ENCODE results near the gene EPHB2. TPM values are rescaled to one million over a fixed set of nuclear protein-coding genes. Genes with fewer than 3 reads are reported as not detected.

The EPHB2 gene
- total and polyA plus RNA-seq, 3 experiments from 2014 or later, result 0.22 to 0.33 TPM; not detected in 1

DNA sequence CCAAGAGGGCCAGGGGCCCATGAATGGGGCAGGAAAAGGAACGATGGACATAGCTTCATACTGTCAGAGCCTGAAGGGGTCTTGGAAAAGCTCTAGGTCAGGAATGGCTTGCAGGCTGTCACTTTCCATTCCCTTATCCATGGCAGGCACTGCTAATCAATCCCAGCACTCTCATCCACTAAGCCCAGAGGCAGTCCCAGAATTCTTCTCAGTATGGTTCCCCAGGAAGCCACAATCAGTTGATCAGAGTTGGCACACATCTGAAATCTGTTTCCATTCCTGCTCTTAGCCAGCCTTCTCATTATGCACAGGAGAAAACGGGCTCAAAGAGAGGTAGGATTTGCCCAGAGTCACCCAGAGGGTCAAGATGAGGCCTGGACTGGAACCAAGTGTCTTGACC lies 196.3 kb downstream of the EPHB2 start:
- H3K27ac Mint-ChIP-seq, result peak overlapping the region in 1 of 8 donors; percentile 48
- no peak for DNase-seq
- Histone ChIP-seq H3K4me1 (ENCODE audit: insufficient read depth, low read length) (no peaks in the 10 kb centered on the region), H3K27me3 (ENCODE audit: insufficient read depth, low read length, poor library complexity, severe bottlenecking) (no peaks in the 10 kb centered on the region), H3K9me3 (ENCODE audit: low read length) (no peaks in the 10 kb centered on the region), H3K27ac (ENCODE audit: low read depth, low read length) (no peak overlapping the region), H3K4me3 (ENCODE audit: low read length) (no peak overlapping the region), H3K36me3 (ENCODE audit: insufficient read depth, low read length) (no peaks in the 10 kb centered on the region)
- ChIA-PET CTCF (no interaction called here), POLR2A (no interaction called here)
- no peak overlapping the region for H3K4me3 Mint-ChIP-seq
- H3K36me3 Mint-ChIP-seq, result no peaks in the 10 kb centered on the region
- H3K4me1 Mint-ChIP-seq, result no peaks in the 10 kb centered on the region
- H3K27me3 Mint-ChIP-seq, result peaks cover 6 to 14% of the 10 kb centered on the region in 2 donors
- H3K9me3 Mint-ChIP-seq, result no peaks in the 10 kb centered on the region

DNA sequence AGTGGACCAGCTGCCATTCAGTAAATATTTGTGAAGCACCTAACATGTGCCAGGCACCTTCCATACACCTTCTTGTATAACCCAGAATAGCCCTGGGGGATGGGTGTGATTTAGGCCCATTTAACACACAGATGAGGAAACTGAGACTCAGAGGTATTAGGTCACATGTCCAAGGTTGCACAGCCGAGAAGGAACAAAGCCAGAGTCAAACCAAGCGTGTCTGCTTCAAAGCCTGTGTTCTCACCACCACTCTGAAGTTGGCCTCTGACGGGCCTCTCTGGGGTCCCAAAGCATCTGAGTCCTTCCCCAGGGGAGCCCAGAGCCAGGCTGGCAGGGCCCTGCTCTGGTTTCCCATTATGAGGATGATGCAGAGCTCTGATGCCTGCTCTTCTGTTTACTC lies 196.9 kb downstream of the EPHB2 start:
- Histone ChIP-seq H3K27me3 (ENCODE audit: insufficient read depth, low read length, poor library complexity, severe bottlenecking) (no peaks in the 10 kb centered on the region), H3K9me3 (ENCODE audit: low read length) (no peaks in the 10 kb centered on the region), H3K4me1 (ENCODE audit: insufficient read depth, low read length) (no peaks in the 10 kb centered on the region), H3K4me3 (ENCODE audit: low read length) (no peak overlapping the region), H3K36me3 (ENCODE audit: insufficient read depth, low read length) (no peaks in the 10 kb centered on the region), H3K27ac (ENCODE audit: low read depth, low read length) (no peak overlapping the region)
- ChIA-PET POLR2A (no interaction called here), CTCF (no interaction called here)
- no peak for DNase-seq
- no peaks in the 10 kb centered on the region for H3K36me3 Mint-ChIP-seq
- H3K4me3 Mint-ChIP-seq, result no peak overlapping the region
- H3K27ac Mint-ChIP-seq, result no peak overlapping the region
- H3K9me3 Mint-ChIP-seq, result no peaks in the 10 kb centered on the region
- no peaks in the 10 kb centered on the region for H3K4me1 Mint-ChIP-seq
- H3K27me3 Mint-ChIP-seq, result peaks cover 6 to 11% of the 10 kb centered on the region in 2 donors

DNA sequence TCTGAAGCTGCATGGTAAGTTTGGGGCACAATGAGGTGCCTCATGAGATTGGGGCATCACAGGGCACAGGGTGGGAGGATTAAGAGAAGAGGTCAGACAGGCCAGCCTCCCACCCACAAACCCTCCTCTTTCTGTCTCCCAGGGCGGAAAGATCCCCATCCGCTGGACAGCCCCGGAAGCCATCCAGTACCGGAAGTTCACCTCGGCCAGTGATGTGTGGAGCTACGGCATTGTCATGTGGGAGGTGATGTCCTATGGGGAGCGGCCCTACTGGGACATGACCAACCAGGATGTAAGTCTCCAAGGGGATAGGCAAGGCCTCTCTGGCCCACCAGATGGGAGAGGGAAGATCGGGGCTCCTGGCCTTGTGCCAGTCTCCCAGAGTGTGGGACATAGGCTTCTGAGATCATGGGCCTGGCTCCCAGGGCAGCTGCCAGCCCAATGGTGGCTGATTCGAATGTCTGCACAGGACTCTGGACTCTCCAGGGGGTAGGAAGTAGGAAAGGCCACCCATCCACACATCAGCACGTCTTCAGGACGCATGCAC lies 198.3 kb downstream of the EPHB2 start:
- Mint-ChIP-seq H3K9me3 (no peaks in the 10 kb centered on the region), H3K4me1 (no peaks in the 10 kb centered on the region), H3K27ac (no peak overlapping the region), H3K27me3 (peaks cover 6 to 9% of the 10 kb centered on the region in 2 donors), H3K36me3 (no peaks in the 10 kb centered on the region), H3K4me3 (no peak overlapping the region)
- H3K4me3 ChIP-seq (ENCODE audit: low read length), result no peak overlapping the region
- H3K27me3 ChIP-seq (ENCODE audit: insufficient read depth, low read length, poor library complexity, severe bottlenecking), result no peaks in the 10 kb centered on the region
- no peaks in the 10 kb centered on the region for H3K9me3 ChIP-seq (ENCODE audit: low read length)
- ChIA-PET CTCF (no interaction called here), POLR2A (no interaction called here)
- H3K27ac ChIP-seq (ENCODE audit: low read depth, low read length), result no peak overlapping the region
- DNase-seq, result no peak
- no peaks in the 10 kb centered on the region for H3K4me1 ChIP-seq (ENCODE audit: insufficient read depth, low read length)
- H3K36me3 ChIP-seq (ENCODE audit: insufficient read depth, low read length), result no peaks in the 10 kb centered on the region

GRCh38 chr1:22910286-22910685 lies 199.6 kb downstream of the EPHB2 start:
- Histone ChIP-seq H3K27me3 (ENCODE audit: insufficient read depth, low read length, poor library complexity, severe bottlenecking) (no peaks in the 10 kb centered on the region), H3K9me3 (ENCODE audit: low read length) (no peaks in the 10 kb centered on the region), H3K36me3 (ENCODE audit: insufficient read depth, low read length) (no peaks in the 10 kb centered on the region), H3K27ac (ENCODE audit: low read depth, low read length) (no peak overlapping the region), H3K4me3 (ENCODE audit: low read length) (no peak overlapping the region), H3K4me1 (ENCODE audit: insufficient read depth, low read length) (no peaks in the 10 kb centered on the region)
- DNase-seq, result no peak
- POLR2A ChIA-PET, result no interaction called here
- no peaks in the 10 kb centered on the region for H3K36me3 Mint-ChIP-seq
- H3K4me1 Mint-ChIP-seq, result no peaks in the 10 kb centered on the region
- no peak overlapping the region for H3K27ac Mint-ChIP-seq
- no peaks in the 10 kb centered on the region for H3K9me3 Mint-ChIP-seq
- H3K27me3 Mint-ChIP-seq, result peaks cover 10 to 13% of the 10 kb centered on the region in 2 donors
- CTCF ChIA-PET, result no interaction called here
- H3K4me3 Mint-ChIP-seq, result no peak overlapping the region

DNA sequence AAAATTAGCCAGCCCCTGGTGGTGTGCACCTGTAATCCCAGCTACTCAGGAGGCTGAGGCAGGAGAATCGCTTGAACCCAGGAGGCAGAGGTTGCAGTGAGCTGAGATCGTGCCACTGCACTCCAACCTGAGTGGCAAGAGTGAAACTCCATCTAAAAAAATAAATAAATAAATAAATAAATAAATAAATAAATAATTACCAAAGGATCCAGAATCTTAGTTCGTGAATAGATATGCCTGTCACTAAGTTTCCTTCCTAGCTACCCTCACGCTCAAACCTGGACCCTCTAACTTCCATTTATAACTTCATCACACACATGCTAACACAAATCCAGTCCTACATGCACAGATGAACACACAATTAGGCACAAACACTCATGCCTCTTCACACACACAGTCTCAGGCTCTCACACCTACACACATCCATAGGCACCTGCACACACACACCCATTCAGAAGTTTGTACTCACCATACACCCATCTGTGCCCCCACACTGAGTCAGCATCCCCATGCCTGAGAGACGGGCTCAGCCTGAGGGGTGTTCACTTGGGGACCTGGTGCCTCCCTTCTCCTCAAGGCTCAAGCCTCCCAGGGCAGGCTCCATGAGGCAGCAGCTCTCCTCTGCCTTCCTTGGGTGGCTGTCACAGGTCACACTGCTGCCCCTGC lies 200.5 kb downstream of the EPHB2 start:
- H3K36me3 Mint-ChIP-seq, result no peaks in the 10 kb centered on the region
- DNase-seq, result no peak
- POLR2A ChIA-PET, result no interaction called here
- Histone ChIP-seq H3K36me3 (ENCODE audit: insufficient read depth, low read length) (no peaks in the 10 kb centered on the region), H3K9me3 (ENCODE audit: low read length) (no peaks in the 10 kb centered on the region), H3K4me1 (ENCODE audit: insufficient read depth, low read length) (no peaks in the 10 kb centered on the region), H3K27me3 (ENCODE audit: insufficient read depth, low read length, poor library complexity, severe bottlenecking) (no peaks in the 10 kb centered on the region), H3K27ac (ENCODE audit: low read depth, low read length) (no peak overlapping the region), H3K4me3 (ENCODE audit: low read length) (no peak overlapping the region)
- no peaks in the 10 kb centered on the region for H3K4me1 Mint-ChIP-seq
- H3K27ac Mint-ChIP-seq, result no peak overlapping the region
- no peak overlapping the region for H3K4me3 Mint-ChIP-seq
- CTCF ChIA-PET, result no interaction called here
- peaks cover 7 to 18% of the 10 kb centered on the region in 2 donors for H3K27me3 Mint-ChIP-seq
- no peaks in the 10 kb centered on the region for H3K9me3 Mint-ChIP-seq

DNA sequence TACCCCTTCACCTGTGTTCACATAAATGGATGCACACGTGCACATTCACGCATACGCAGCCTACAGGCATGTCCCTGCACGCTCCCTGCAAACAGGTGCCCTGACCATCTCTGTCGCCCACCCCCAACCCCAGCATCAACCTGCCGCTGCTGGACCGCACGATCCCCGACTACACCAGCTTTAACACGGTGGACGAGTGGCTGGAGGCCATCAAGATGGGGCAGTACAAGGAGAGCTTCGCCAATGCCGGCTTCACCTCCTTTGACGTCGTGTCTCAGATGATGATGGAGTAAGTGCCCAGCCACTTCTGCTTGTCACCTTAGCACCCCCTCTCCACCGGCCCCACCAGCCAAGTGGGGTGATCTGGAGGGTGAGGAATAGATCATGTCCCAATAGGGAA lies 201.7 kb downstream of the EPHB2 start:
- H3K4me1 ChIP-seq (ENCODE audit: insufficient read depth, low read length), result no peaks in the 10 kb centered on the region
- H3K27me3 Mint-ChIP-seq, result peaks cover 7 to 24% of the 10 kb centered on the region in 2 donors
- H3K4me1 Mint-ChIP-seq, result no peaks in the 10 kb centered on the region
- no peak overlapping the region for H3K4me3 Mint-ChIP-seq
- no peak overlapping the region for H3K27ac ChIP-seq (ENCODE audit: low read depth, low read length)
- H3K27me3 ChIP-seq (ENCODE audit: insufficient read depth, low read length, poor library complexity, severe bottlenecking), result no peaks in the 10 kb centered on the region
- no peaks in the 10 kb centered on the region for H3K9me3 Mint-ChIP-seq
- no peak overlapping the region for H3K4me3 ChIP-seq (ENCODE audit: low read length)
- no peak for DNase-seq
- ChIA-PET CTCF (no interaction called here), POLR2A (no interaction called here)
- no peaks in the 10 kb centered on the region for H3K9me3 ChIP-seq (ENCODE audit: low read length)
- no peaks in the 10 kb centered on the region for H3K36me3 ChIP-seq (ENCODE audit: insufficient read depth, low read length)
- no peak overlapping the region for H3K27ac Mint-ChIP-seq
- H3K36me3 Mint-ChIP-seq, result no peaks in the 10 kb centered on the region

DNA sequence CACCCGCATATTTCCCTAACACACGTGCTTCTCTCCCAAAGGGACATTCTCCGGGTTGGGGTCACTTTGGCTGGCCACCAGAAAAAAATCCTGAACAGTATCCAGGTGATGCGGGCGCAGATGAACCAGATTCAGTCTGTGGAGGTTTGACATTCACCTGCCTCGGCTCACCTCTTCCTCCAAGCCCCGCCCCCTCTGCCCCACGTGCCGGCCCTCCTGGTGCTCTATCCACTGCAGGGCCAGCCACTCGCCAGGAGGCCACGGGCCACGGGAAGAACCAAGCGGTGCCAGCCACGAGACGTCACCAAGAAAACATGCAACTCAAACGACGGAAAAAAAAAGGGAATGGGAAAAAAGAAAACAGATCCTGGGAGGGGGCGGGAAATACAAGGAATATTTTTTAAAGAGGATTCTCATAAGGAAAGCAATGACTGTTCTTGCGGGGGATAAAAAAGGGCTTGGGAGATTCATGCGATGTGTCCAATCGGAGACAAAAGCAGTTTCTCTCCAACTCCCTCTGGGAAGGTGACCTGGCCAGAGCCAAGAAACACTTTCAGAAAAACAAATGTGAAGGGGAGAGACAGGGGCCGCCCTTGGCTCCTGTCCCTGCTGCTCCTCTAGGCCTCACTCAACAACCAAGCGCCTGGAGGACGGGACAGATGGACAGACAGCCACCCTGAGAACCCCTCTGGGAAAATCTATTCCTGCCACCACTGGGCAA lies 202.9 kb downstream of the EPHB2 start:
- DNase-seq, result no peak
- Mint-ChIP-seq H3K9me3 (no peaks in the 10 kb centered on the region), H3K4me3 (no peak overlapping the region), H3K27ac (no peak overlapping the region), H3K36me3 (no peaks in the 10 kb centered on the region), H3K4me1 (no peaks in the 10 kb centered on the region), H3K27me3 (peaks cover 11 to 20% of the 10 kb centered on the region in 2 donors)
- no peak overlapping the region for H3K27ac ChIP-seq (ENCODE audit: low read depth, low read length)
- no peaks in the 10 kb centered on the region for H3K36me3 ChIP-seq (ENCODE audit: insufficient read depth, low read length)
- ChIA-PET POLR2A (no interaction called here), CTCF (no interaction called here)
- no peaks in the 10 kb centered on the region for H3K9me3 ChIP-seq (ENCODE audit: low read length)
- H3K27me3 ChIP-seq (ENCODE audit: insufficient read depth, low read length, poor library complexity, severe bottlenecking), result no peaks in the 10 kb centered on the region
- no peak overlapping the region for H3K4me3 ChIP-seq (ENCODE audit: low read length)
- no peaks in the 10 kb centered on the region for H3K4me1 ChIP-seq (ENCODE audit: insufficient read depth, low read length)

DNA sequence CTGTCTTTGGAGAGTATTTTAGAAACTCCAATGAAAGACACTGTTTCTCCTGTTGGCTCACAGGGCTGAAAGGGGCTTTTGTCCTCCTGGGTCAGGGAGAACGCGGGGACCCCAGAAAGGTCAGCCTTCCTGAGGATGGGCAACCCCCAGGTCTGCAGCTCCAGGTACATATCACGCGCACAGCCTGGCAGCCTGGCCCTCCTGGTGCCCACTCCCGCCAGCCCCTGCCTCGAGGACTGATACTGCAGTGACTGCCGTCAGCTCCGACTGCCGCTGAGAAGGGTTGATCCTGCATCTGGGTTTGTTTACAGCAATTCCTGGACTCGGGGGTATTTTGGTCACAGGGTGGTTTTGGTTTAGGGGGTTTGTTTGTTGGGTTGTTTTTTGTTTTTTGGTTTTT lies 203.5 kb downstream of the EPHB2 start:
- peaks cover 11 to 18% of the 10 kb centered on the region in 2 donors for H3K27me3 Mint-ChIP-seq
- no peaks in the 10 kb centered on the region for H3K9me3 Mint-ChIP-seq
- ChIA-PET POLR2A (no interaction called here), CTCF (no interaction called here)
- Histone ChIP-seq H3K4me3 (ENCODE audit: low read length) (no peak overlapping the region), H3K27ac (ENCODE audit: low read depth, low read length) (no peak overlapping the region), H3K9me3 (ENCODE audit: low read length) (no peaks in the 10 kb centered on the region), H3K27me3 (ENCODE audit: insufficient read depth, low read length, poor library complexity, severe bottlenecking) (no peaks in the 10 kb centered on the region), H3K4me1 (ENCODE audit: insufficient read depth, low read length) (no peaks in the 10 kb centered on the region), H3K36me3 (ENCODE audit: insufficient read depth, low read length) (no peaks in the 10 kb centered on the region)
- no peak for DNase-seq
- H3K4me3 Mint-ChIP-seq, result no peak overlapping the region
- no peak overlapping the region for H3K27ac Mint-ChIP-seq
- no peaks in the 10 kb centered on the region for H3K36me3 Mint-ChIP-seq
- no peaks in the 10 kb centered on the region for H3K4me1 Mint-ChIP-seq
